DMS153 (cell line): ENCODE measurements around the gene DZIP3.
A peak's percentile ranks its signal among the peaks of the same experiment; 100 is the strongest.
"Not testable (repeated sequence)": the region's sequence is repeated elsewhere in the genome, so short reads cannot be mapped to it uniquely, and the experiment has no call there.

Experiments used
- DNase-seq: peaks from one replicate; lab custom pipeline; 2025; lab: John Stamatoyannopoulos, UW

DZIP3 gene

DNA sequence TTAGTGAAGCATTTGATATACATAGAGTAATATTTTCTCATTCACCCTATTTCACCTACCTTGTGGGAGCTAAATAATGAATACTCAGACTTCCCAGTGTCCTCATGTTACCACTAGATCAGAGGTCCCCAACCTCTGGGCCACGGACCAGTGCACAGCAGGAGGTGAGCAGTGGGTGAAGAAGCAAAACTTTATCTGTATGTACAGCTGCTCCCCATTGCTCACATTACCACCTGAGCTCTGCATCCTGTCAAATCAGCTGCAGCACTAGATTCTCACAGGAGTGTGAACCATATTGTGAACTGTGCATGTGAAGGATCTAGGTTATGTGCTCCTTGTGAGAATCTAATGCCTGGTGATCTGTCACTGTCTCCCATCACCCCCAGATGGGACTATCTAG is 88.3 kb downstream of the DZIP3 start:
- DNase-seq, result no peak

DNA sequence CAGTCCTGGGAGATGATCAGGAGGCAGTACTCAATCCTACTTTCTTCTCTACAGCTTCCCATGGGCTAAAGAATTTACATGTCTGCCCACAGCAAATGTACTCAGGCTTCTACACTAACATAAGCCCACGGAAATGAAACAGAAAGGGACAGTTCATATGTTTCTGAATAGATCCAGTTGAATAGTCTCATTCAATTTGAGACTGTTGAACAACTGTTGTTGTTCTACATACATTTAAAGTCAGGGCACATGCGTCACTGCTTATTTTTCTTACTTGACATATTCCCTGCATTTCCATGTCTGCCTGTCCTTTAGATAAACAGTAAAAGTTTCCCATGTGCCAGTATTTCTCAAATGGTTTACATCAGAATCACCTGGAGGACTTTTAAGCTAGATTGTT is 102.8 kb downstream of the DZIP3 start:
- DNase-seq, result not testable (repeated sequence)

DNA sequence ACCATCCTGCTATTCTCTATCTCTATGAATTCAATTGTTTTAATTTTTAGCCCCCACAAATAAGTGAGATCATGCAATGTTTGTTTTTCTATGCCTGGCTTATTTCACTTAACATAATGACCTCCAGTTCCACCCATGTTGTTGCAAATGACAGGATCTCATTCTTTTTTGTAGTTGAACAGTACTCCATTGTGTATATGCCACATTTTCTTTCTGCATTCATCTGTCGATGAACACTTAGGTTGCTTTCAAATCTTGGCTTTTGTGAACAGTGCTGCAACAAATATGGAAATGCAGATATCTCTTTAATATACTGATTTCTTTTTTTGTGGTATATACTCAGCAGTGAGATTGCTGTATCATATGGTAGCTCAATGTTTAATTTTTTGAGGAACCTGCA is 108.9 kb downstream of the DZIP3 start:
- no peak for DNase-seq

DNA sequence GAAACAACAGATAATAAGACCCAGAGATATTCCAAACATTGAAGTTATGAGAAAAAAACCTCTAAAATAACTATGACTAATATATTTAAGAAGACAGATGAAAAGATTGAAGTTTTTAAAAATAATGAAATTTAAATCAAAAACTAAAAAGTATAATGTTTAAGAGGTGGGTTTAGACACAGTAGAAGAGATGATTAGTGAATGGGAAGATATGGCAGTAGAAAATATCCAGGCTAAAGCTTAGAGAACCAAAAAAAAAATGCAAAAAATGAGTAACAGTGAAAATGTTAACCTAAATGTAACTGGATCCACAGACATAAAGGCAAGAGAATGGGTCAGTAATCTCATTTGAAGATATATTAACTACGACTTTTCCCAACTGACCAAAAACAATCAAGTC is 115.5 kb downstream of the DZIP3 start:
- no peak for DNase-seq

DNA sequence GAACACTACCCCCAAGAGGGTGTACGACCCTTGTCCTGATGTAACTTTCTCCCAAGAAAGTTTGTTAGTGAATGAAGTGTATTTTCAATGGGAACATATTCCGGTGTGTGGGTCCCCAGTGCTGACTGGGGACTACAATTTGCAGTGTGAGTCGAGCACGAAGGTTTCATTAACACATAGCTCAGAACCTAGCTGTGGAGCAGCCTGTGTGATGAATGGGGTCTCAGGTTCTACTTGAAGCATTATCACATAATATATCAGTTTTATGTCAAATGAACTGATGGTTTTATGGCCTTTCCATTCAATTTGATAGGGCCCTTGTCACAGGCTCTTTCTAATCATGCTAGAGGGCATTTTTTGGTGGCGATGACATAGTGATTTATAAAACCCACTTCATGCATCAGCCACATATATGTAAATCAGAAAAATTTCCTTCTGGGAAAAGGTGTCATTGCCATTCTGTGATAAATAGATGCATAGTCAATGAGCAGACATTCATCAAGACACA is 123.5 kb downstream of the DZIP3 start:
- DNase-seq, result no peak

DNA sequence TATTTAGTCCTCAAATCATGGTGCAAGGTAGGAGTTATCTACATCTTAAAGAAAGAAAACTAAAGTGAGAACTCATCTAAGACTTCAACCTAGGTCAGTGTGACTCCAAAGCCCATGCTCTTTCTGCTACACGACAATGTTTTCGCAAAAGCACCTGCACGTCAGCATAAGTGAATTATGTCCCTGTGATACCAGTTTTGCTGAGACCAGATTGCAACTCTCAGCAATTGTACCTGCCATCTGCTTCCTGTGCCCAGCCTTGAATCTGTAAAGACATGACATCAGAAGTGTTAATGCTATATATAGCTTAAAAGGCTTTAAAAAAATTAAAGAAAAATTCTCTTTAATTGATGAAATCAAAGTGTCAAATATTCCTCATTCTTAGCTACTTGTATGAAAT is 124.3 kb downstream of the DZIP3 start:
- DNase-seq, result peak; percentile 85

DNA sequence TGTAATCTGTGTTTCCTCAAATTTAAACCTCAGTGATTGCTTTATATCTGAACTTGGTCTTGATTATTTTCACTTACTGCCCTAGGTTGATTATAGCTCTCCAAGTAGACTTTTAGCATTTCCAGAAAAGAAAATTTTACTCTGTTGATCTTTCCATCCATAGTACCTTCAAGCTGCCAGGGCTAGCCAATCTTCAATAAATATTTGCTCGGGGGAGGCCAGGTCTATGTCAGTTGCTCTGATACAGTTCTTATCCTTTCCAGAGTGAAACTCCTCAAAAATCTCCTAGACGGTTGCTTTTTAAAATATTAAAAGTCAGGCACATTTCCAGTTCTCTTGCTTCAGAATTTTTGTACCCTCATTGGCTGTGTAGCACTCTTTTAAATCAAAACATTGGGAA is 128.9 kb downstream of the DZIP3 start:
- DNase-seq, result no peak

DNA sequence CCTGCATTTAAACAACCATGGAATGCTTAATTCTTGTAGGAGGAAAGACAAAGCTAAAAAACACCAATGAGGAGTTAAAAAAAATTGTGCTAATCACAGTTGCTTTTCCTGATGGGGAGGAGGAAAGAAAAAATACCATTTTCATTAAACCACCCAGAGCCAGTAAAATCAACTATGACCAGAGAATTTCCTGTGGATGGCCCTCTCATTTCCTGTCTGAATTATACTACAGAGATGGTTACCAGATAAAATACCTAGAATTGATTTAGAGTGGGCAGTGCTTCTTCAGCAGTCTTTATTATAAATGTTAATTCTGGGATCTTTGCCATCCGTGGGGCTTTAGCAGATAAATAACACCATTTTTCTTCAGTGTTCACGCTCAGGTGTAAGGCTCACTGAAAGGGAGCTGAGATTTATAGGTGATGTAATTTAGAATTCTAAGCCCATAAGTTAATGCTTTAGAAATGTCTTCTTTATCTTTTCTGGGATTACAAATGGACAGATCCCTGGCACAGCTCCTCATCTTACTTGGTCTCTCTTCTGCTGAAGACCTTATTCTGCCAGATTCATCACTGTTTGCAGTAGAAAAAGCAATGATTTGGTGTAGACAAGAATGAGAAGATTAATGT is 129.8 kb downstream of the DZIP3 start:
- DNase-seq, result no peak

DNA sequence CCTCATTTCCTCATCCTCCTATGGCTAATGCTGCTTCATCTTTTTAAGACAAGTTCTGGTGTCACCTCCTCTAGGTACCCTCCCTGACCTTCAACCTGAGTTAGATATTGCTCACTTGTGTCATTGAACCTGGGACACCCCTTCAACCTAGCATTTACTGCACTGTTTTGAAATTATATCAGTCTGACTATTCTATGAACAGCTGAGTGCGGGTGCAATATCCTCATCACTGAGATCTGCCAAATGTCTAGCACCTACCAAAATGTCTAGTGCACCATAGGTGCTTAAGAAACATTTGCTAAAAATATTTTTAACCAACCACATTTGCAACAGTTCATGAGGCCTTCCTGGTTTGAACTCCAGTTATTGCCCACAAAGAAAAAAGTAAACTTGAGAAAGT is 133.2 kb downstream of the DZIP3 start:
- DNase-seq, result no peak

DNA sequence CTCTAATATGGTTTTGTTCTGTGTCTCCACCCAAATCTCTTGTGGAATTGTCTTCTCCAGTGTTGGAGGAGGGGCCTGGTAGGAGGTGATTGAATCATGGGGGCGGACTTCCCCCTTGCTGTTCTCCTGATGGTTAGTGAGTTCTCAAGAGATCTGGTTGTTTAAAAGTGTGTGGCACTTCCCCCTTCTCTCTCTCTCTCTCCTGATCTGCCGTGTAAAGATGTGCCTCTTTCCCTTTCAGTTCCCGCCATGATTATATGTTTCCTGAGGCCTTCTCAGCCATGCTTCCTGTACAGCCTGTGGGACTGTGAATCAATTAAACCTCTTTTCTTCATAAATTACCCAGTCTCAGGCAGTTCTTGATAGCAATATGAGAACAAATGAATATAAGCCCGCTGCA is 134.6 kb downstream of the DZIP3 start:
- DNase-seq, result no peak

DNA sequence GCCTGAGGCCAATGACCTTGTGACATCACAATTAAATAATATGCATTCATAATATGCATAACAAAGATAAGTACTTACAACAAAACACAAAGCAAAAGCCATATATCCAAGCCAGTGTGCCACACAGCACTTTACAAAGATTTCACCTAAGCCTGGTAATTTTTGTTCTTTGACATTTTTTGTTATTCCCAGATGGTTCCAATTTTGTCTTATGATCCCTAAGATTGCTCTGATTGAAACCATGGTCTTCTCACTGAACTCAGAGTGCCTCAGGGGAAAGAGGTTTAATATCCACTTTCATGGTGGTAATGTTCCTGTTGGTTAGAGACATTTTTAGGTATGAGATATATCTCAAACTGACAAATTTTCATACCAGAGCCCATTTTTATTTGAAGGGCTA is 138.6 kb downstream of the DZIP3 start:
- DNase-seq, result no peak

DNA sequence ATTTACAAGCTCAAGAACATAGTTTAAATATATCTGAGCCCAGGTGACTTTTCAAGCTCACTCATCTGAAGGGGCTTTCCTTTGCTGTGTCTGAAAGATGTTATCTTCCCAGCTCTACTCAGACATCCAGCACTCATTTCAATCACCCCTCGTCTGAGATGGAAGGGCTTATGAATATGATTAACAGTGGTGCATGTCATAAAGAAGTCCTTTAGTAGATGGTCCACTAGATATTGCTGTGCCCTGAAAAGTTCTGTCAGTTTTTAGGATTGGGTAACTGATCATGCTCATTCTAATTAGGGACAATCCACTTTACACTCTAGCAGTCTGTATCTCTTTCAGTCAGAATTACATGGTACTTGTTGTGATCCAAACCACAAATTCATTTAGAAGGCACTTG is 139.4 kb downstream of the DZIP3 start:
- DNase-seq, result no peak

DNA sequence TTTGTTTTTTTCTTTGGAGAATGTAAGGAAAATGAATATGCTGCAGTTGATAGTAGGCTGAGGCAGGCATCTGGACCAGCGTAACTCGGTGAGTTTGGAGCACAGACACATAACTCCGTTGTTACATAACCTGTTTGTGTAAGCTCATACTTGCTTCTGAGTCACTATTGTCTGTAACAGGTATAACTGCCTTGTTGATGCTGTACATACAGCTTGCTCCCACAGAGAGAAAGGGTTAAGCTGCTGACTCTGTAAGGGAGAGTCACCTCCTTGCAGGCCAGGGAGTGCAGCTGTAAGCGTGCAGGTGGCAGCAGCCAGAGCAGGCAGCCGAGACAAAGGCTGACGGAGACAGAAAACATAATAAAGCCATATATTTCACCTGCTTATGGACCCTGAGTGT is 147.3 kb downstream of the DZIP3 start:
- DNase-seq, result no peak

DNA sequence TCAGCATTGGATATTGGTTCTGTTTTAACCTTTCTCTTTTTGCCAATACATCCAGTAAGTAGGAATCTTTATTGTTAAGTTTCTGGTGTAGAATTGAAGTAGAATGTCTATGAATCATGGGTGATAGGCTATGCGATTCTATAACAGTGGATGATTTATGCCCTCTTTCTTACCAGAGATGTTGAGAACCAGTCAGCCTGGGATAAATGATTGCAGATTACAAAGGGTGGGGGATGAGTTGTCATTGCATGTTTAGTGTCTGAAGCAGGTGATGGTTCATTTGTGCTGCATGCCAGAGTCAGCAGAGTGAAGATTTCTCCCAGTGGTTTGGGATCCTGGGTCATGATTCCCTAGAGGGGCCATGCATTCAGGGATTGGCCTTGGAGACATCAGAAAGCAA is 153.4 kb downstream of the DZIP3 start:
- no peak for DNase-seq
